ENCODE results near the gene FYN. TPM values are rescaled to one million over a fixed set of nuclear protein-coding genes. Genes with fewer than 3 reads are reported as not detected.

Gene FYN
- total and polyA plus RNA-seq, 2 of the 13 experiments (the other 11 are each of a cell fraction or from before 2014, with no cell fraction given): 15.5 to 24.6 TPM

- TF ChIP-seq HNF4G (IDR thresholded peaks at IDR 0.05; ENCODE audit: borderline replicate concordance, low read depth, low read length): peak; percentile 97
- TF ChIP-seq HNF4G (CRISPR knock-in tag; IDR thresholded peaks at IDR 0.05; ENCODE audit: borderline replicate concordance, low read depth): peak; percentile 92
- no peak for TF ChIP-seq ETS1 (CRISPR knock-in tag; IDR thresholded peaks at IDR 0.05)
- no peak for TF ChIP-seq THAP7 (CRISPR knock-in tag; IDR thresholded peaks at IDR 0.05)
- TF ChIP-seq MAX (IDR thresholded peaks at IDR 0.05): peak; percentile 44; the same call in 1 of the 2 replicates
- no peak; the same call in 1 of the 2 replicates for TF ChIP-seq ELF3 (CRISPR knock-in tag; IDR thresholded peaks at IDR 0.05)
- peak; percentile 81 for TF ChIP-seq ZNF878 (CRISPR knock-in tag; IDR thresholded peaks at IDR 0.05)
- peak; percentile 57; the same call in 1 of the 2 replicates for TF ChIP-seq ZBTB33 (CRISPR knock-in tag; IDR thresholded peaks at IDR 0.05)
- TF ChIP-seq ZNF333 (CRISPR knock-in tag; IDR thresholded peaks at IDR 0.05; ENCODE audit: borderline replicate concordance): no peak
- TF ChIP-seq HOXA7 (CRISPR knock-in tag; IDR thresholded peaks at IDR 0.05): no peak
- TF ChIP-seq ZNF546 (CRISPR knock-in tag; conservative IDR thresholded peaks at IDR 0.05): peak; percentile 60; the same call in 1 of the 2 replicates
- no peak for TF ChIP-seq ARID2 (CRISPR knock-in tag; IDR thresholded peaks at IDR 0.05; ENCODE audit: borderline replicate concordance)
- TF ChIP-seq SP4 (CRISPR knock-in tag; IDR thresholded peaks at IDR 0.05): peak; percentile 20; the same call in 1 of the 2 replicates
- TF ChIP-seq NR2F2 (IDR thresholded peaks at IDR 0.05; ENCODE audit: borderline replicate concordance, low read depth): peak; percentile 90
- peak; percentile 83; the same call in 1 of the 2 replicates for TF ChIP-seq SIX1 (CRISPR knock-in tag; IDR thresholded peaks at IDR 0.05; ENCODE audit: borderline replicate concordance)
- TF ChIP-seq KLF16 (CRISPR knock-in tag; IDR thresholded peaks at IDR 0.05): no peak
- TF ChIP-seq ZNF740 (CRISPR knock-in tag; IDR thresholded peaks at IDR 0.05): no peak
- no peak; the same call in 1 of the 2 replicates for TF ChIP-seq ZNF414 (CRISPR knock-in tag; IDR thresholded peaks at IDR 0.05)
- peak; percentile 96 for TF ChIP-seq ARID5B (CRISPR knock-in tag; IDR thresholded peaks at IDR 0.05)
Measured at GRCh38 chr6:111610548-111611172, 262.6 kb downstream of the FYN start (continued).

All from HepG2 (cell line).